HepG2 (cell line): ENCODE measurements around the gene C1RL. TPM values are rescaled to one million over a fixed set of nuclear protein-coding genes. Genes with fewer than 3 reads are reported as not detected.

Source experiments
- ASH2L ChIP-seq: fragments of 300-600, 200-600 bp; sonication (generic); IDR thresholded peaks from 2 replicates; pipeline ENCODE4 v1.7.0; 2017; ENCODE audit warnings: low read depth, mild to moderate bottlenecking, moderate library complexity, mixed read lengths, low read length; ENCODE audit not compliant: insufficient read length
- GZF1 ChIP-seq: sonication (generic); formaldehyde crosslinking; IDR thresholded peaks from 2 replicates; pipeline ENCODE4 v1.5.1; 2020; ENCODE audit warnings: mild to moderate bottlenecking, missing genetic modification reagents
- HBP1 ChIP-seq: IDR thresholded peaks from 2 replicates; pipeline ENCODE4 v1.6.1; 2016; ENCODE audit warnings: low read depth, control low read depth
- HMGA1 ChIP-seq: sonication (generic); formaldehyde crosslinking; conservative IDR thresholded peaks from 2 replicates; pipeline ENCODE4 v1.4.0; 2020; ENCODE audit warnings: missing genetic modification reagents
- HOMEZ ChIP-seq: IDR thresholded peaks from 2 replicates; pipeline ENCODE4 v1.6.1; 2016; ENCODE audit warnings: low read depth
- IRF2 ChIP-seq: IDR thresholded peaks from 2 replicates; pipeline ENCODE4 v1.6.1; 2018; ENCODE audit warnings: missing genetic modification reagents, missing compliant biosample characterization
- MNT ChIP-seq: fragments of 450-650 bp; IDR thresholded peaks from 2 replicates; pipeline ENCODE4 v1.6.1; 2016
- MXD3 ChIP-seq: IDR thresholded peaks from 2 replicates; pipeline ENCODE4 v1.6.1; 2016; ENCODE audit warnings: mild to moderate bottlenecking, missing biosample characterization, missing genetic modification reagents
- NCOA2 ChIP-seq: sonication (generic); formaldehyde crosslinking; IDR thresholded peaks from 2 replicates; pipeline ENCODE4 v1.8.0; 2022; ENCODE audit warnings: inconsistent platforms
- NCOA5 ChIP-seq: sonication (generic); formaldehyde crosslinking; IDR thresholded peaks from 2 replicates; pipeline ENCODE4 v1.4.0; 2020; ENCODE audit warnings: missing genetic modification reagents
- NFYB ChIP-seq: sonication (generic); formaldehyde crosslinking; IDR thresholded peaks from 2 replicates; pipeline ENCODE4 v1.4.0; 2020; ENCODE audit warnings: missing genetic modification reagents
- PAX8 ChIP-seq: sonication (generic); formaldehyde crosslinking; IDR thresholded peaks from 2 replicates; pipeline ENCODE4 v1.8.0; 2022; ENCODE audit warnings: mild to moderate bottlenecking, missing genetic modification reagents, borderline replicate concordance
- SETDB1 ChIP-seq: sonication (generic); formaldehyde crosslinking; IDR thresholded peaks from 2 replicates; pipeline ENCODE4 v1.5.1; 2020; ENCODE audit warnings: missing genetic modification reagents, mild to moderate bottlenecking, borderline replicate concordance
- SMC3 ChIP-seq: IDR thresholded peaks from 2 replicates; pipeline ENCODE4 v1.6.1; 2011; ENCODE audit warnings: low read length, improper control_type of control experiment
- TRAFD1 ChIP-seq: sonication (generic); formaldehyde crosslinking; IDR thresholded peaks from 2 replicates; pipeline ENCODE4 v1.5.1; 2020; ENCODE audit warnings: missing genetic modification reagents, mild to moderate bottlenecking, borderline replicate concordance
- ZBTB1 ChIP-seq: sonication (generic); formaldehyde crosslinking; IDR thresholded peaks from 2 replicates; pipeline ENCODE4 v1.4.0; 2020; ENCODE audit warnings: missing genetic modification reagents, borderline replicate concordance
- ZEB1 ChIP-seq: IDR thresholded peaks from 2 replicates; pipeline ENCODE4 v1.6.1; 2012; ENCODE audit warnings: mild to moderate bottlenecking, low read depth, inconsistent platforms; ENCODE audit not compliant: insufficient replicate concordance
- ZMAT3 ChIP-seq: sonication (generic); formaldehyde crosslinking; conservative IDR thresholded peaks from 2 replicates; pipeline ENCODE4 v1.7.0; 2021; ENCODE audit warnings: missing genetic modification reagents
- ZNF136 ChIP-seq: sonication (generic); formaldehyde crosslinking; IDR thresholded peaks from 2 replicates; pipeline ENCODE4 v1.8.1; 2022; ENCODE audit warnings: low read depth, mild to moderate bottlenecking, moderate library complexity, missing genetic modification reagents
- ZNF33A ChIP-seq: sonication (generic); formaldehyde crosslinking; IDR thresholded peaks from 2 replicates; pipeline ENCODE4 v1.5.1; 2020; ENCODE audit warnings: missing genetic modification reagents, mild to moderate bottlenecking, moderate library complexity, borderline replicate concordance
- ZNF383 ChIP-seq: sonication (generic); formaldehyde crosslinking; IDR thresholded peaks from 2 replicates; pipeline ENCODE4 v1.4.0; 2020; ENCODE audit warnings: missing genetic modification reagents, mild to moderate bottlenecking, borderline replicate concordance
- ZNF414 ChIP-seq: sonication (generic); formaldehyde crosslinking; IDR thresholded peaks from 2 replicates; pipeline ENCODE4 v1.5.0; 2020; ENCODE audit warnings: missing genetic modification reagents
- ZNF776 ChIP-seq: sonication (generic); formaldehyde crosslinking; IDR thresholded peaks from 2 replicates; pipeline ENCODE4 v1.4.0; 2020; ENCODE audit warnings: mild to moderate bottlenecking, missing genetic modification reagents
- ZNF790 ChIP-seq: sonication (generic); formaldehyde crosslinking; IDR thresholded peaks from 2 replicates; pipeline ENCODE4 v1.8.0; 2022; ENCODE audit warnings: missing genetic modification reagents, mild to moderate bottlenecking, borderline replicate concordance
- polyA plus RNA-seq, 8 experiments: library from polyadenylated mRNA; depleted of rRNA in 3 of 8; stranded (reverse) in 7 of 8; unstranded in 1 of 8; fragments of >200 nt; fragmentation: Illumina TruSeq in 4 of 8; extraction: Trizol in 4 of 8; gene quantifications; 2 replicates each; pipeline versions ENCODE4 v1.2.1 to v1.2.3, GENCODE V29; 2011 to 2016; ENCODE audit warnings: low read depth in 4 of 8, missing spikeins in 1 of 8, mixed read lengths in 1 of 8; ENCODE audit not compliant: insufficient read depth in 1 of 8
- total RNA-seq, 5 experiments: library from RNA; depleted of rRNA; stranded (reverse); fragments of >200 nt; fragmentation: Illumina TruSeq; extraction: Trizol; gene quantifications; 2 replicates each; pipeline ENCODE4 v1.2.3, GENCODE V29; 2016; ENCODE audit warnings: low read depth in 1 of 5

The C1RL gene
- total and polyA plus RNA-seq, 2 of the 13 experiments (the other 11 are each of a cell fraction or from before 2014, with no cell fraction given) = 28.9 to 53.1 TPM

GRCh38 chr12:7060353-7060954 is 48.6 kb downstream of the C1RL start, which contains the start of gene C1S (continued):
- TF ChIP-seq SMC3 = peak; percentile 98
- TF ChIP-seq ZNF776 (CRISPR knock-in tag) = no peak
- no peak; the same call in 1 of the 2 replicates for TF ChIP-seq NCOA2 (CRISPR knock-in tag)
- no peak for TF ChIP-seq NFYB (CRISPR knock-in tag)
- no peak for TF ChIP-seq ZEB1
- TF ChIP-seq GZF1 (CRISPR knock-in tag) = no peak
- TF ChIP-seq ZMAT3 = 0 out of 2 replicates have a peak, but pooled peaks have one; percentile 56
- no peak for TF ChIP-seq ZNF383
- TF ChIP-seq MNT = no peak
- TF ChIP-seq ZBTB1 (CRISPR knock-in tag) = no peak
- peak; percentile 51; the same call in 1 of the 2 replicates for TF ChIP-seq HOMEZ (CRISPR knock-in tag)
- no peak for TF ChIP-seq ZNF414 (CRISPR knock-in tag)
- no peak for TF ChIP-seq ZNF136 (CRISPR knock-in tag)
- TF ChIP-seq ZNF790 (CRISPR knock-in tag) = no peak
- no peak for TF ChIP-seq NCOA5 (CRISPR knock-in tag)
- no peak for TF ChIP-seq MXD3 (CRISPR knock-in tag)
- TF ChIP-seq SETDB1 (CRISPR knock-in tag) = no peak
- TF ChIP-seq TRAFD1 = no peak
- TF ChIP-seq PAX8 (CRISPR knock-in tag) = no peak
- 0 out of 2 replicates have a peak, but pooled peaks have one; percentile 27 for TF ChIP-seq HBP1 (CRISPR knock-in tag)
- no peak for TF ChIP-seq ASH2L
- TF ChIP-seq ZNF33A (CRISPR knock-in tag) = no peak
- TF ChIP-seq IRF2 (CRISPR knock-in tag) = 0 out of 2 replicates have a peak, but pooled peaks have one; percentile 41
- no peak for TF ChIP-seq HMGA1 (CRISPR knock-in tag)
